Endothelial cell of hepatic sinusoid (primary cell): ENCODE data around the gene ADAM19.

Experiments
- in situ Hi-C: cut with HindIII; loops from 2 replicates; pipeline ENCODE4 v1.10.0; 2017; ENCODE audit warnings: low sequenced_read_pairs

ADAM19 gene

GRCh38 chr5:157563929-157564716, 11.5 kb downstream of the ADAM19 start:
- in situ Hi-C loops: no loop called here

GRCh38 chr5:157563373-157563928, 12.1 kb downstream of the ADAM19 start:
- in situ Hi-C loops: no loop called here

GRCh38 chr5:157562111-157562581, 13.4 kb downstream of the ADAM19 start:
- in situ Hi-C loops: no loop called here

- in situ Hi-C loops: no loop called here
These were observed 14.5 kb downstream of the ADAM19 start for GRCh38 chr5:157561110-157561509.

GRCh38 chr5:157559301-157559700, 16.3 kb downstream of the ADAM19 start:
- in situ Hi-C loops: no loop called here

GRCh38 chr5:157558681-157559080, 16.9 kb downstream of the ADAM19 start:
- in situ Hi-C loops: no loop called here

- in situ Hi-C loops: no loop called here
These were observed 17.5 kb downstream of the ADAM19 start for GRCh38 chr5:157558041-157558595.

GRCh38 chr5:157556615-157557418, 18.8 kb downstream of the ADAM19 start:
- in situ Hi-C loops: no loop called here

- in situ Hi-C loops: no loop called here
These were observed 20.4 kb downstream of the ADAM19 start for GRCh38 chr5:157555037-157555640.

GRCh38 chr5:157554179-157555036, 21.2 kb downstream of the ADAM19 start:
- in situ Hi-C loops: no loop called here

GRCh38 chr5:157552650-157553049, 22.9 kb downstream of the ADAM19 start:
- in situ Hi-C loops: no loop called here

- in situ Hi-C loops: no loop called here
These were observed 24.9 kb downstream of the ADAM19 start for GRCh38 chr5:157550663-157551062.

- in situ Hi-C loops: no loop called here
These were observed 25.5 kb downstream of the ADAM19 start for GRCh38 chr5:157549954-157550549.

GRCh38 chr5:157549283-157549629, 26.3 kb downstream of the ADAM19 start:
- in situ Hi-C loops: no loop called here

GRCh38 chr5:157548513-157549282, 26.9 kb downstream of the ADAM19 start:
- in situ Hi-C loops: no loop called here

GRCh38 chr5:157547941-157548512, 27.5 kb downstream of the ADAM19 start:
- in situ Hi-C loops: no loop called here

GRCh38 chr5:157546456-157547100, 29.0 kb downstream of the ADAM19 start:
- in situ Hi-C loops: no loop called here
